GM13977 (cell line): Measurements from ENCODE around the gene CCDC116.
A peak's percentile ranks its signal among the peaks of the same experiment; 100 is the strongest.

Experiments used
- DNase-seq: peaks from one replicate; pipeline ENCODE4 v3.0.0; 2012; ENCODE audit warnings: low spot score
- in situ Hi-C: fragments of 300-500 bp; cut with MboI; formaldehyde crosslinking; loops from one replicate; pipeline ENCODE4 v1.12.0; 2022; ENCODE audit warnings: low sequenced_read_pairs, low pct_unique_long_range_greater_than_20kb, mixed read lengths, inconsistent platforms; ENCODE audit not compliant: unreplicated experiment
- TF ChIP-seq, protein P1 (sequence below): IDR thresholded peaks from 2 replicates; pipeline ENCODE4 v1.5.1; 2012; ENCODE audit warnings: mild to moderate bottlenecking, control low read depth; ENCODE audit not compliant: insufficient read depth; ENCODE audit errors: extremely low read depth, missing control alignments

CCDC116 gene

DNA sequence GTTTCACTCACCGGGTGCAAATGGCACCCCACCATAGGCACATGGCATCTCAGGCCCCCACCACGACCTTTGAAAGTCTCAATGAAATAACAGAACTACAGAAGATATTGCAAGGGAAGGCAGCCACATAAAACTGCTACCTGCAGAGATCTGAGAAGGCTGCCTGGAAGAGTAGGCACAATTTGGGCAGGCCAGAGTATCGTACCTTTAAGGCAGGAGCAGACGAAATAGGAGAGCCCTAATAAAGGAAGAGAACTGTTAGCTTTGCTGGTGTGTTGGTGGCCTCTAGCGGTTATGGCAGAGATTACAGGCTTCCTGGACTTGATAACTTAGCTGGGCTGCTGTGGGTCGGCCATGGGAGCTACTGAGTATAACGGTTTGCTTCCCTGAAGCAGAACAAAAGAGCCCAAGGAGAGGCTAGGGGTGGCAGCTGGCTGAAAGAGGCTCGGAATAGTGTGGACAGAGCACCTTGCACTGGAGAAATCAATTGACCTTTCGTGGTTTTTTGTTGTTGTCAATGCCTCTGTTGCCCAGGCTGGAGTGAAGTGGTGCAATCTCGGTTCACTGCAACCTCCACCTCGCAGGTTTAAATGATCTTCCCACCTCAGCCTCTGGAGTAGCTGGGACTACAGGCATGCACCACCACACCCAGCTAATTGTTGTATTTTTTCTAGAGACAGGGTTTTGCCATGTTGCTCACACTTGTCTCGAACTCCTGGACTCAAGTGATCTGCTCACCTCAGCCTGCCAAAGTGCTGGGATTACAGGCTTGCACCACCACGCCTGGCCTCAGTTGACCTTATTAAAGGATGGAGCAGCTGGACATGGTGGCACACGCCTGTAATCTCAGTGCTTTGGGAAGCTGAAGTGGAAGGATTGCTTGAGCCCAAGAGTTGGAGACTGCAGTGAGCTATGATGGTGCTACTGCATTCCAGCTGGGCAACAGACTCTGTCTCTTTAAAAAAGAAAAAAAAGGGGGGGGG, 14.3 kb downstream of the CCDC116 start:
- in situ Hi-C loops: no loop called here
- TF ChIP-seq, protein P1, sequence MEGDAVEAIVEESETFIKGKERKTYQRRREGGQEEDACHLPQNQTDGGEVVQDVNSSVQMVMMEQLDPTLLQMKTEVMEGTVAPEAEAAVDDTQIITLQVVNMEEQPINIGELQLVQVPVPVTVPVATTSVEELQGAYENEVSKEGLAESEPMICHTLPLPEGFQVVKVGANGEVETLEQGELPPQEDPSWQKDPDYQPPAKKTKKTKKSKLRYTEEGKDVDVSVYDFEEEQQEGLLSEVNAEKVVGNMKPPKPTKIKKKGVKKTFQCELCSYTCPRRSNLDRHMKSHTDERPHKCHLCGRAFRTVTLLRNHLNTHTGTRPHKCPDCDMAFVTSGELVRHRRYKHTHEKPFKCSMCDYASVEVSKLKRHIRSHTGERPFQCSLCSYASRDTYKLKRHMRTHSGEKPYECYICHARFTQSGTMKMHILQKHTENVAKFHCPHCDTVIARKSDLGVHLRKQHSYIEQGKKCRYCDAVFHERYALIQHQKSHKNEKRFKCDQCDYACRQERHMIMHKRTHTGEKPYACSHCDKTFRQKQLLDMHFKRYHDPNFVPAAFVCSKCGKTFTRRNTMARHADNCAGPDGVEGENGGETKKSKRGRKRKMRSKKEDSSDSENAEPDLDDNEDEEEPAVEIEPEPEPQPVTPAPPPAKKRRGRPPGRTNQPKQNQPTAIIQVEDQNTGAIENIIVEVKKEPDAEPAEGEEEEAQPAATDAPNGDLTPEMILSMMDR: peak; percentile 86
- DNase-seq: peak; percentile 79

DNA sequence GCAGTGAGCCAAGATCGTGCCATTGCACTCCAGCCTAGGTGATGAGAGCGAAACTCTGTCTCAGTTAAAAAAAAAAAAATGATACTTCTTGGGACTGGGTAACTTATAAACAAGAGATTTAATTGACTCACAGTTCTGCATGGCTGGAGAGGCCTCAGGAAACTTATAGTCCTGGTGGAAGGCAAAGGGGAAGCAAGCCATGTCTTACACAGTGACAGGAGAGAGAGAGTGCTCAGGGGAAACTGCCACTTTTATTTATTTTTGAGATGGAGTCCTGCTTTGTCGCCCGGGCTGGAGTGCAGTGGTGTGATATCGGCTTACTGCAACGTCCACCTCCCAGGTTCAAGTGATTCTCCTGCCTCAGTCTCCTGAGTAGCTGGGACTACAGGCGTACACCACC, 17.7 kb downstream of the CCDC116 start:
- TF ChIP-seq, protein P1: no peak
- no peak for DNase-seq

DNA sequence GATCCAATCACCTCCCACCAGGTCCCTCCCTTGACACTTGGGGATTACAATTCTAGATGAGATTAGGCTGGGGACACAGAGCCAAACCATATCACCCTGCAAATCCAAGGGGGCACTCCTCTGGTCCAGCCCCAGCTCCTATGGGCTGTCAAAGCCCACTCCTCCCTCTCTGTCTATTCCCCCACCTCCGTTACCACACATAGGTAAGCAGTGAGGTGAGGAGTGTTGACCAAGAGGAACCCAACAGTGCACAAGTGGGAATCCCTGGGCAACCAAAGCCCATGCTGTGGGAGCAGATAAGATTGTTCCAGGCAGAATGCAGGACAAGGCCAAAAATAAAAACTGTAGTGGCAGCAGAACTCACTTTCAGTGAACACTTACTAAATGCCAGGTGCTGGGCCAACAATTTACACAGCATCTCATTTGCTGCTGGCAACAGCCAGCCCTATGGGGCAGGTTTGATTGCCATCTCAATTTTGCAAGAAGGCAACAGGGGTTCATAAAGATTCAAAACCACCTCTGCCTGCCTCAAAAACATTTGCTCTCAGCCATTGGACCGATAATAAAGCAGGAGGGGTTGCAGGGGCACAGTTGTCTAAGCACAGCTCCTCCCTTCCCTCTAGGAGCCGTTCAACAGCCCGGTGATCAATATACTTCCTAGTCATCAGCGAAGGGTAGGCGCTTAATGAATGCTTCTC, 18.4 kb downstream of the CCDC116 start:
- TF ChIP-seq, protein P1: no peak
- DNase-seq: no peak
- in situ Hi-C loops: no loop called here

More for the DNA sequence above, 17.7 kb downstream of the CCDC116 start:
- in situ Hi-C loops: no loop called here

- in situ Hi-C loops: no loop called here
- DNase-seq: peak; percentile 46
- TF ChIP-seq, protein P1: no peak
Measured at GRCh38 chr22:21651521-21652009, 19.0 kb downstream of the CCDC116 start.

GRCh38 chr22:21652010-21652546, 19.5 kb downstream of the CCDC116 start:
- DNase-seq: peak; percentile 95
- in situ Hi-C loops: no loop called here
- TF ChIP-seq, protein P1: no peak
